Measurements from ENCODE around the gene ZC2HC1B. TPM values are rescaled to one million over a fixed set of nuclear protein-coding genes. Genes with fewer than 3 reads are reported as not detected.
"Not testable (repeated sequence)": the region's sequence is repeated elsewhere in the genome, so short reads cannot be mapped to it uniquely, and the experiment has no call there.

ZC2HC1B gene
- polyA plus RNA-seq, 4 donors = 0.09 TPM; not detected in 3

DNA sequence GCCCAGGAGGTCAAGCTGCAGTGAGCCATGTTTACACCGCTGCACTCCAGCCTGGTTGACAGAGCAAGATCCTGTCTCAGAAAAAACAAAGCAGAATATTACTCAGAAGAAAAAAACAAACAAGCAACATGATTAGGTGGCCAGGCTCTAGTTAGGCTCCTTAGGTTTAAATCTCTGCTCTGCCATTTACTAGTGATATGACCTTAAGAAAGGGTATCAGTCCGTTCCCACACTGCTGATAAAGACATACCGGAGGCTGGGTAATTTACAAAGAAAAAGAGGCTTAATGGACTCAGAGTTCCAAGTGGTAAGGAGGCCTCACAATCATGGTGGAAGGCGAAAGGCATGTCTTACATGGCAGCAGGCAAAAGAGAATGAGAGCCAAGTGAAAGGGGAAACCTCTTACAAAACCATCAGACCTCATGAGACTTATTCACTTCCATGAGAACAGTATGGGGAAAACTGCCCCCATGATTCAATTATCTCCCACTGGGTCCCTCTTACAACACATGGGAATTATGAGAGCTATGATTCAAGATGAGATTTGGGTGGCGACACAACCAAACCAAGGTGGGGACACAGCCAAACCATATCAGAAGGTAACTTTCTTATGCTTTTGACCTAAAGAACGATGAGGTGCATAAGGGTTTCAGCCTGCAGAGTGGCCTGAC is 23.5 kb upstream of the ZC2HC1B start:
- DNase-seq (no peak), FAIRE-seq (no peak)
- Histone ChIP-seq H3K27ac (ENCODE audit: low read depth in 1 of 3, low read length in 2 of 3) (no peak overlapping the region), H3K9me3 (ENCODE audit: control insufficient read depth in 2 of 2, insufficient read depth in 1 of 2, low read depth in 1 of 2, low read length in 1 of 2) (peaks cover 0 to 7% of the 10 kb centered on the region in 2 donors), H3K4me3 (ENCODE audit: low read depth in 1 of 3, low read length in 3 of 3) (no peak overlapping the region), H3K4me1 (ENCODE audit: control insufficient read depth in 3 of 3, insufficient read depth in 2 of 3, low read depth in 1 of 3, low read length in 2 of 3) (peaks cover 4 to 19% (median 5%) of the 10 kb centered on the region in 3 donors), H3K36me3 (ENCODE audit: control insufficient read depth in 3 of 3, insufficient read depth in 2 of 3, low read depth in 1 of 3, low read length in 3 of 3) (peaks cover 0 to 7% (median 6%) of the 10 kb centered on the region in 3 donors), H3K27me3 (ENCODE audit: control insufficient read depth in 3 of 3, insufficient read depth in 3 of 3, low read length in 3 of 3) (no peaks in the 10 kb centered on the region)
- 85 to 94% (median 89%) methylated on average over 6 of the region's 6 CpGs for WGBS, 3 donors

DNA sequence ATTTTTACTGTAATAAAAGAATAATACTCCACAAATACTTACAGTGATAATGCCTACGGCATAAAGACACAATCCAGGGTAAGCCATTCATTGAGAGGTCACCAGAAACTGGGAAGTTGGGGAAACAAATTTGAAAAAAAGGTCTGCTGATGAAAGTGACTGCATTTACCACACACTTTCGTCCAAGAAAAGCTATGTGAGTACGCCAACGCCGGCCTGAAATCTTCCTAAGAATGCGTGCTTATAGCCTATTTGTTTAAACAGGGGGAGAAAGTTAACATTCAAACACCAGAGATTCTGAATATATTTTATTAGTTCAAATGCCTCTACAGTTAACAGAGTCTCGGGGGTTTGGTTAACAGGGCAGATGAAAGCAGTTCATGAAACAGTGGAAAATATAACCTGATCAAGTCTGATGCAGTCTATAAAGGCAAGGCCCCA is 21.8 kb upstream of the ZC2HC1B start:
- FAIRE-seq (no peak), DNase-seq (peak in 1 of 2 donors; percentile 36)
- WGBS, 3 donors = 29 to 51% (median 32%) methylated on average over 7 of the region's 7 CpGs
- peak overlapping the region; percentile 92 to 97 (median 94) for H3K27ac ChIP-seq (ENCODE audit: low read depth in 1 of 3, low read length in 2 of 3)
- H3K36me3 ChIP-seq (ENCODE audit: control insufficient read depth in 3 of 3, insufficient read depth in 2 of 3, low read depth in 1 of 3, low read length in 3 of 3) = peaks cover 8 to 13% (median 11%) of the 10 kb centered on the region in 3 donors
- peaks cover 4 to 19% (median 5%) of the 10 kb centered on the region in 3 donors for H3K4me1 ChIP-seq (ENCODE audit: control insufficient read depth in 3 of 3, insufficient read depth in 2 of 3, low read depth in 1 of 3, low read length in 2 of 3)
- no peaks in the 10 kb centered on the region for H3K27me3 ChIP-seq (ENCODE audit: control insufficient read depth in 3 of 3, insufficient read depth in 3 of 3, low read length in 3 of 3)
- peaks cover 0 to 7% of the 10 kb centered on the region in 2 donors for H3K9me3 ChIP-seq (ENCODE audit: control insufficient read depth in 2 of 2, insufficient read depth in 1 of 2, low read depth in 1 of 2, low read length in 1 of 2)
- peak overlapping the region; percentile 50 to 95 (median 92) for H3K4me3 ChIP-seq (ENCODE audit: low read depth in 1 of 3, low read length in 3 of 3)

DNA sequence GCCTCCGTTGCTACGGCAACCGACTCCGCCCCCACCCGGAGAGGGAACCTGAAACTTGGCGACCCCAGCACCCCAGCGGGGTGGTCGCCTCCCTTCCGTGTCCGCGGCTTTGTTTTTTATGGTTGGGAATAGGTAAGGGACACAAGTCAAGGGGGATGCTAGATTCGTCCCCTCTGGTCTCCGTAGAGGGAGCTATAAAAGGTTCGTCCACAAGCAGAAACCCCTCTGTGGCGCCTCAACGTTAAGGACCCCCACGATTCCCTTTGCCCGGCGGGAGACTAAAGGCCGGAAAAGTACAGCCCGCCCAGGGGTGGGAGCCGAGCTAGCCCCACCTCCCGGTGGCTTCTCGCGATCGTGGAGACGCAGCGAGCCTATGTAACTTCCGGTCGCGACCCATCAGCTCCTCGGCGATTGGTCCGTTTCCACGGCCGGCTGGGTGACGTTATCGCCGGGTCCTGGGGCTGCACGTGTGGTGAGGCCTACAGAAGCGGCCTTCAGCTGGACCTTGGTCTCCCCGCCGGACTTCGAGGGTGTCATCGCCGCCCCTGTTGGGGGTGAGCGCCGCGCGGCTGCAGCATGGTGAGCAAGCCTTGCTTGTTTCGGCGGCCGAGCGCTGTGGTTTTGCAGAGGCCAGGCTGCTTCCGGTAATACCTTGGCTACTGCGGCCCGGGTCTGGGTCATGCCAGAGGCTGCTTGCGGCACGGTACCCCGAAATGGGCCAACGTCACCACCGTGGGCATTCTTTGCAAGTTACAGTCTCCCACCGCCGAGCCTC is 21.2 kb upstream of the ZC2HC1B start, which contains the start of gene LTV1:
Gene LTV1, plus strand, starts transcription at position 437 of the 775 bp plus-strand sequence. Its CDS starts 140 bp downstream, at position 577.
- peak within 1 kb of the TSS; percentile 87 to 95 (median 92) for H3K4me3 ChIP-seq (ENCODE audit: low read depth in 1 of 3, low read length in 3 of 3)
- H3K27ac ChIP-seq (ENCODE audit: low read depth in 1 of 3, low read length in 2 of 3) = peak within 1 kb of the TSS; percentile 92 to 97 (median 94)
- no peak for FAIRE-seq
- no peaks in the 10 kb centered on the region for H3K27me3 ChIP-seq (ENCODE audit: control insufficient read depth in 3 of 3, insufficient read depth in 3 of 3, low read length in 3 of 3)
- H3K9me3 ChIP-seq (ENCODE audit: control insufficient read depth in 2 of 2, insufficient read depth in 1 of 2, low read depth in 1 of 2, low read length in 1 of 2) = peaks cover 0 to 7% of the 10 kb centered on the region in 2 donors
- peaks cover 8 to 13% (median 11%) of the 10 kb centered on the region in 3 donors for H3K36me3 ChIP-seq (ENCODE audit: control insufficient read depth in 3 of 3, insufficient read depth in 2 of 3, low read depth in 1 of 3, low read length in 3 of 3)
- DNase-seq = peak; percentile 97 to 98
- H3K4me1 ChIP-seq (ENCODE audit: control insufficient read depth in 3 of 3, insufficient read depth in 2 of 3, low read depth in 1 of 3, low read length in 2 of 3) = peaks cover 4 to 13% (median 5%) of the 10 kb centered on the region in 3 donors
- WGBS, 3 donors = 0 to 1% (median 0%) methylated on average over 64 of the region's 64 CpGs

DNA sequence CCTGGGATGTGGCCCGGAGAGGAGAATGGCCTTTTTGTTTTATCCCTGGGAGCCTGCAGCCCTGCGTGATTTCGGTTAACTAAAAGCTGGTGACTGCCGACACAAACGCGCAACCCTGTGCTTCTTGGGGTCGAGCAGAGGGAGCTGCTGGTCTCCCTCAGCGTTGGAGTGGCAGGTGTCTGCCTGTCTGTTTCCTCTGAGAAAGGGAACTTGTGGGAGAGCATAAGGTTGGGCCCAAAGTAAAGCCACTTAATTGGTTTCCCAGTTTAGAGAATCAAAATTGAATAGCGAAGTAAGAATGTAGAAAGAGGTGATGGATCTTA is 20.6 kb upstream of the ZC2HC1B start:
- H3K4me1 ChIP-seq (ENCODE audit: control insufficient read depth in 3 of 3, insufficient read depth in 2 of 3, low read depth in 1 of 3, low read length in 2 of 3) = peaks cover 4 to 10% (median 5%) of the 10 kb centered on the region in 3 donors
- peaks cover 0 to 7% of the 10 kb centered on the region in 2 donors for H3K9me3 ChIP-seq (ENCODE audit: control insufficient read depth in 2 of 2, insufficient read depth in 1 of 2, low read depth in 1 of 2, low read length in 1 of 2)
- WGBS, 3 donors = 0 to 1% (median 0%) methylated on average over 9 of the region's 9 CpGs
- H3K4me3 ChIP-seq (ENCODE audit: low read depth in 1 of 3, low read length in 3 of 3) = peak overlapping the region; percentile 87 to 95 (median 92)
- H3K27me3 ChIP-seq (ENCODE audit: control insufficient read depth in 3 of 3, insufficient read depth in 3 of 3, low read length in 3 of 3) = no peaks in the 10 kb centered on the region
- no peak for DNase-seq
- H3K27ac ChIP-seq (ENCODE audit: low read depth in 1 of 3, low read length in 2 of 3) = peak overlapping the region; percentile 66 to 97 (median 94)
- H3K36me3 ChIP-seq (ENCODE audit: control insufficient read depth in 3 of 3, insufficient read depth in 2 of 3, low read depth in 1 of 3, low read length in 3 of 3) = peaks cover 8 to 18% (median 16%) of the 10 kb centered on the region in 3 donors
- FAIRE-seq = no peak

DNA sequence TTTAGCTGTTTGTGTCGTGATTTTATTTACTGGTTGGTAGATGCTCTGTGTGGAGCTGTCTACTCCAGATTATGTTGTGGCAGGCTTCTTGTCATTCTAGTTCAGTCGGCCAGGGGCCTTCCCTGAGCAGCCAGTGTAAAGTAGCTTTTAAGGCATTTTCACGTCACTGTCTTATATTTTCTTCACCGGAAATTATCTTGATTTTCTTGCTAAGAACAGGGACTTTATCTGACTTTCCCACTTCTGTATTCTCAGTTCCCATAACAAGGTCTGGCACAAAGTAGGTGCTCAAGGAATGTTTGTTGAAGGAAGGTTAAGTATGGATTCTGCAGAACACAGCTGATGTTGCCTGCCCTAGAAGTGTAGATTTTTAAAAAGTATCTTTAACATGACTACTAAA is 20.3 kb upstream of the ZC2HC1B start:
- Histone ChIP-seq H3K9me3 (ENCODE audit: control insufficient read depth in 2 of 2, insufficient read depth in 1 of 2, low read depth in 1 of 2, low read length in 1 of 2) (peaks cover 0 to 7% of the 10 kb centered on the region in 2 donors), H3K27me3 (ENCODE audit: control insufficient read depth in 3 of 3, insufficient read depth in 3 of 3, low read length in 3 of 3) (no peaks in the 10 kb centered on the region), H3K36me3 (ENCODE audit: control insufficient read depth in 3 of 3, insufficient read depth in 2 of 3, low read depth in 1 of 3, low read length in 3 of 3) (peaks cover 8 to 20% (median 17%) of the 10 kb centered on the region in 3 donors), H3K4me3 (ENCODE audit: low read depth in 1 of 3, low read length in 3 of 3) (peak overlapping the region; percentile 87 to 95 (median 92)), H3K4me1 (ENCODE audit: control insufficient read depth in 3 of 3, insufficient read depth in 2 of 3, low read depth in 1 of 3, low read length in 2 of 3) (peaks cover 4 to 6% (median 5%) of the 10 kb centered on the region in 3 donors), H3K27ac (ENCODE audit: low read depth in 1 of 3, low read length in 2 of 3) (peak overlapping the region in 2 of 3 donors; percentile 94 to 97)
- DNase-seq (no peak), FAIRE-seq (no peak)
- WGBS, 3 donors = 2 to 6% (median 6%) methylated on average over 4 of the region's 4 CpGs

DNA sequence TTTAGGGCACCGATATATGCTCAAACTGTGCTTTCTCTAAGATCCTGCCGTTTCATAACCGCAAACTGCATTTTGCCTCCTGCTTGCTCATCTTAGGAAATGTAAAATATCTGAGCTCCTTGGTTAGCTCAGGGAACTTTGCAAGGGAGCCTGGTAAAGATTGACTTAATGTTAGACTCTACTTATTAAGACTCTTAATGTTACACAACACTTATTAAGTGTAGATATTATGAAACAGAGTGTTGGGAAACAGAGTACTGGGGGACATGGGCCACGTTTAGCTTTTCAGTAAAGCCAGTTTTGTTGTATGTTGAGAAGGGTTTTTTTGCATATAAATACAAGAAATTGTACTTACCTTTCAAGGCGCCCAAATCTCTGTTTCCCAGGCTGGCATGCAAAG is 19.2 kb upstream of the ZC2HC1B start:
- 91 to 95% (median 92%) methylated on average over 5 of the region's 5 CpGs for WGBS, 3 donors
- no peak for FAIRE-seq
- peaks cover 10 to 24% (median 17%) of the 10 kb centered on the region in 3 donors for H3K36me3 ChIP-seq (ENCODE audit: control insufficient read depth in 3 of 3, insufficient read depth in 2 of 3, low read depth in 1 of 3, low read length in 3 of 3)
- H3K9me3 ChIP-seq (ENCODE audit: control insufficient read depth in 2 of 2, insufficient read depth in 1 of 2, low read depth in 1 of 2, low read length in 1 of 2) = peaks cover 0 to 7% of the 10 kb centered on the region in 2 donors
- no peaks in the 10 kb centered on the region for H3K27me3 ChIP-seq (ENCODE audit: control insufficient read depth in 3 of 3, insufficient read depth in 3 of 3, low read length in 3 of 3)
- peaks cover 0 to 5% (median 2%) of the 10 kb centered on the region in 3 donors for H3K4me1 ChIP-seq (ENCODE audit: control insufficient read depth in 3 of 3, insufficient read depth in 2 of 3, low read depth in 1 of 3, low read length in 2 of 3)
- DNase-seq = no peak
- no peak overlapping the region for H3K27ac ChIP-seq (ENCODE audit: low read depth in 1 of 3, low read length in 2 of 3)
- no peak overlapping the region for H3K4me3 ChIP-seq (ENCODE audit: low read depth in 1 of 3, low read length in 3 of 3)

DNA sequence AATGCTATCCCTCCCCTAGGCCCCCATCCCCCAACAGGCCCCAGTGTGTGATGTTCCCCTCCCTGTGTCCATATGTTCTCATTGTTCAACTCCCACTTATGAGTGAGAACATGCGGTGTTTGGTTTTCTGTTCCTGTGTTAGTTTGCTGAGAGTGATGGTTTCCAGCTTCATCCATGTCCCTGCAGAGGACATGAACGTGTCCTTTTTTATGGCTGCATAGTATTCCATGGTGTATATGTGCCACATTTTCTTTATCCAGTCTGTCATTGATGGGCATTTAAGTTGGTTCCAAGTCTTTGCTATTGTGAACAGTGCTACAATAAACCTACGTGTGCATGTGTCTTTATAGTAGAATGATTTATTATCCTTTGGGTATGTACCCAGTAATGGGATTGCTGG is 12.6 kb upstream of the ZC2HC1B start:
- not testable (repeated sequence) for H3K27me3 ChIP-seq (ENCODE audit: control insufficient read depth in 3 of 3, insufficient read depth in 3 of 3, low read length in 3 of 3); H3K4me1 ChIP-seq (ENCODE audit: control insufficient read depth in 3 of 3, insufficient read depth in 2 of 3, low read depth in 1 of 3, low read length in 2 of 3); FAIRE-seq; DNase-seq; H3K4me3 ChIP-seq (ENCODE audit: low read depth in 1 of 3, low read length in 3 of 3); H3K27ac ChIP-seq (ENCODE audit: low read depth in 1 of 3, low read length in 2 of 3)
- H3K9me3 ChIP-seq (ENCODE audit: control insufficient read depth in 2 of 2, insufficient read depth in 1 of 2, low read depth in 1 of 2, low read length in 1 of 2) = peaks cover 0 to 14% of the 10 kb centered on the region in 2 donors
- WGBS, 3 donors = 98 to 99% (median 98%) methylated on average over 3 of the region's 3 CpGs
- peaks cover 12 to 23% (median 19%) of the 10 kb centered on the region in 3 donors for H3K36me3 ChIP-seq (ENCODE audit: control insufficient read depth in 3 of 3, insufficient read depth in 2 of 3, low read depth in 1 of 3, low read length in 3 of 3)

DNA sequence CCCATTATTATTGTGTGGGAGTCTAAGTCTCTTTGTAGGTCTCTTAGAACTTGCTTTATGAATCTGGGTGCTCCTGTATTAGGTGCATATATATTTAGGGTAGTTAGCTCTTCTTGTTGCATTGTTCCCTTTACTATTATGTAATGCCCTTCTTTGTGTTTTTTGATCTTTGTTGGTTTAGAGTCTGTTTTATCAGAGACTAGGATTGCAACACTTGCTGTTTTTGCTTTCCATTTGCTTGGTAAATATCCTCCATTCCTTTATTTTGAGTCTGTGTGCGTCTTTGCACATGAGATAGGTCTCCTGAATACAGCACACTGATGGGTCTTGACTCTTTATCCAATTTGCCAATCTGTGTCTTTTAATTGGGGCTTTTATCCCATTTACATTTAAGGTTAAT is 9.2 kb upstream of the ZC2HC1B start:
- H3K27me3 ChIP-seq (ENCODE audit: control insufficient read depth in 3 of 3, insufficient read depth in 3 of 3, low read length in 3 of 3); H3K27ac ChIP-seq (ENCODE audit: low read depth in 1 of 3, low read length in 2 of 3); H3K4me1 ChIP-seq (ENCODE audit: control insufficient read depth in 3 of 3, insufficient read depth in 2 of 3, low read depth in 1 of 3, low read length in 2 of 3); FAIRE-seq; DNase-seq; H3K4me3 ChIP-seq (ENCODE audit: low read depth in 1 of 3, low read length in 3 of 3): not testable (repeated sequence)
- peaks cover 13 to 22% (median 17%) of the 10 kb centered on the region in 3 donors for H3K36me3 ChIP-seq (ENCODE audit: control insufficient read depth in 3 of 3, insufficient read depth in 2 of 3, low read depth in 1 of 3, low read length in 3 of 3)
- H3K9me3 ChIP-seq (ENCODE audit: control insufficient read depth in 2 of 2, insufficient read depth in 1 of 2, low read depth in 1 of 2, low read length in 1 of 2) = peaks cover 0 to 16% of the 10 kb centered on the region in 2 donors
- 98 to 100% (median 100%) methylated on average over 1 of the region's 1 CpG for WGBS, 3 donors
